Smooth muscle cell (in vitro differentiated cells): ENCODE results near the gene LENG8. TPM values are rescaled to one million over a fixed set of nuclear protein-coding genes. Genes with fewer than 3 reads are reported as not detected.

ENCODE experiments used
- DNase-seq: peaks from one replicate; lab custom pipeline; 2025; ENCODE audit not compliant: unreplicated experiment; lab: John Stamatoyannopoulos, UW
- H2AFZ ChIP-seq: fragments of 200-600 bp; sonication (generic); 2 replicates; pipeline ENCODE4 v1.6.0; 2016; ENCODE audit warnings: antibody characterized with exemption, low read depth, mild to moderate bottlenecking
- H3F3A ChIP-seq: fragments of 200-600 bp; sonication (generic); 2 replicates; pipeline ENCODE4 v1.6.0; 2017; ENCODE audit warnings: antibody characterized with exemption, low read depth
- H3K27ac ChIP-seq: fragments of 200-600 bp; sonication (generic); 2 replicates; pipeline ENCODE4 v1.5.1; 2016; ENCODE audit warnings: low read depth, mild to moderate bottlenecking
- H3K27me3 ChIP-seq: fragments of 200-600 bp; sonication (generic); 2 replicates; pipeline ENCODE4 v1.6.1; 2016; ENCODE audit warnings: low read depth, mild to moderate bottlenecking
- H3K36me3 ChIP-seq: fragments of 200-600 bp; sonication (generic); 2 replicates; pipeline ENCODE4 v1.5.1; 2016; ENCODE audit warnings: low read depth
- H3K4me1 ChIP-seq: fragments of 200-600 bp; sonication (generic); 2 replicates; pipeline ENCODE4 v1.5.1; 2016; ENCODE audit warnings: low read depth
- H3K4me2 ChIP-seq: fragments of 200-600 bp; sonication (generic); 2 replicates; pipeline ENCODE4 v1.6.0; 2016; ENCODE audit warnings: mild to moderate bottlenecking
- H3K4me3 ChIP-seq: fragments of 200-600 bp; sonication (generic); 2 replicates; pipeline ENCODE4 v1.5.1; 2016; ENCODE audit warnings: mild to moderate bottlenecking
- H3K79me2 ChIP-seq: fragments of 200-600 bp; sonication (generic); 2 replicates; pipeline ENCODE4 v1.6.0; 2016; ENCODE audit warnings: low read depth, mild to moderate bottlenecking
- H3K9ac ChIP-seq: fragments of 200-600 bp; sonication (generic); 2 replicates; pipeline ENCODE4 v1.6.0; 2016; ENCODE audit warnings: low read depth
- H3K9me3 ChIP-seq: fragments of 200-600 bp; sonication (generic); replicated peaks from 2 replicates; pipeline ENCODE4 v1.5.1; 2016; ENCODE audit warnings: low read depth
- H4K20me1 ChIP-seq: fragments of 200-600 bp; sonication (generic); 2 replicates; pipeline ENCODE4 v1.6.0; 2016; ENCODE audit warnings: low read depth
- CTCF ChIP-seq: fragments of 200-600 bp; sonication (generic); IDR thresholded peaks from 2 replicates; pipeline ENCODE4 v1.5.1; 2017; ENCODE audit warnings: borderline replicate concordance, mild to moderate bottlenecking, antibody characterized with exemption; ENCODE audit not compliant: insufficient read depth, poor library complexity, severe bottlenecking
- WGBS: methylation state at CpG from one replicate; pipeline ENCODE4 v1.1.7; 2016; ENCODE audit warnings: low lambda C conversion rate; 5-methylcytosine and 5-hydroxymethylcytosine counted together
- polyA plus RNA-seq: library from polyadenylated mRNA; unstranded; fragments of >200 nt; fragmentation: Nextera tagmentation; extraction: Ambion mirVana; gene quantifications from 2 replicates; pipeline ENCODE4 v1.2.1, GENCODE V29; 2016
- total RNA-seq: library from RNA; depleted of rRNA; stranded (reverse); fragments of >200 nt; gene quantifications from 2 replicates; pipeline ENCODE4 v1.2.3, GENCODE V29; 2014

The LENG8 gene
- total RNA-seq = 32.9 and 39.2 TPM in 2 replicates
- polyA plus RNA-seq = 27.6 and 60.1 TPM in 2 replicates

- H3K27me3 ChIP-seq = no peaks in the 10 kb centered on the region
- under 1% methylated on average over 75 of the region's 96 CpGs for WGBS
- peaks cover 68% of the 10 kb centered on the region for H3K79me2 ChIP-seq
- H3K4me2 ChIP-seq = peak within 1 kb of the TSS; percentile 95
- H3K9ac ChIP-seq = peak within 1 kb of the TSS; percentile 99
- DNase-seq = peak; percentile 97
- peaks cover 48% of the 10 kb centered on the region for H4K20me1 ChIP-seq
- no peak for TF ChIP-seq CTCF
- H3K4me3 ChIP-seq = peak within 1 kb of the TSS; percentile 80
- H3K27ac ChIP-seq = peak within 1 kb of the TSS; percentile 99
- H3K4me1 ChIP-seq = peaks cover 22% of the 10 kb centered on the region
- peaks cover 4% of the 10 kb centered on the region for H3K36me3 ChIP-seq
- H2AFZ ChIP-seq = peak within 1 kb of the TSS; percentile 40
- H3K9me3 ChIP-seq = no peaks in the 10 kb centered on the region
- no peaks in the 10 kb centered on the region for H3F3A ChIP-seq
These were observed at the start of gene LENG8 for GRCh38 chr19:54448774-54449700. Gene LENG8 (plus strand): TSS chr19:54449199. CDS start chr19:54451345, 2,146 bp downstream.

GRCh38 chr19:54400913-54401312 lies 48.1 kb upstream of the LENG8 start:
- H4K20me1 ChIP-seq = no peaks in the 10 kb centered on the region
- no peaks in the 10 kb centered on the region for H3K79me2 ChIP-seq
- 84% methylated on average over 6 of the region's 6 CpGs for WGBS
- H2AFZ ChIP-seq = no peak overlapping the region
- no peak overlapping the region for H3K27ac ChIP-seq
- DNase-seq = no peak
- no peaks in the 10 kb centered on the region for H3K27me3 ChIP-seq
- no peaks in the 10 kb centered on the region for H3K36me3 ChIP-seq
- no peak overlapping the region for H3K4me3 ChIP-seq
- H3K4me1 ChIP-seq = no peaks in the 10 kb centered on the region
- no peak overlapping the region for H3K9ac ChIP-seq
- no peaks in the 10 kb centered on the region for H3K9me3 ChIP-seq
- H3F3A ChIP-seq = no peaks in the 10 kb centered on the region
- TF ChIP-seq CTCF = no peak
- no peak overlapping the region for H3K4me2 ChIP-seq

GRCh38 chr19:54403054-54403453 lies 45.9 kb upstream of the LENG8 start:
- Histone ChIP-seq H4K20me1 (no peaks in the 10 kb centered on the region), H3K4me2 (no peak overlapping the region), H3K27me3 (no peaks in the 10 kb centered on the region), H3K9me3 (no peaks in the 10 kb centered on the region), H3K4me1 (no peaks in the 10 kb centered on the region), H3K9ac (no peak overlapping the region), H3F3A (no peaks in the 10 kb centered on the region), H3K27ac (no peak overlapping the region), H3K79me2 (no peaks in the 10 kb centered on the region), H3K4me3 (no peak overlapping the region), H3K36me3 (no peaks in the 10 kb centered on the region), H2AFZ (no peak overlapping the region)
- no peak for TF ChIP-seq CTCF
- DNase-seq = no peak
- 73% methylated on average over 8 of the region's 8 CpGs for WGBS

- Histone ChIP-seq H3K79me2 (no peaks in the 10 kb centered on the region), H3K4me1 (no peaks in the 10 kb centered on the region), H3K36me3 (no peaks in the 10 kb centered on the region), H3F3A (no peaks in the 10 kb centered on the region), H3K27me3 (peaks cover 3% of the 10 kb centered on the region), H3K4me2 (no peak overlapping the region), H3K4me3 (no peak overlapping the region), H2AFZ (no peak overlapping the region), H3K9ac (no peak overlapping the region), H4K20me1 (no peaks in the 10 kb centered on the region), H3K27ac (no peak overlapping the region), H3K9me3 (no peaks in the 10 kb centered on the region)
- no peak for DNase-seq
- TF ChIP-seq CTCF = no peak
These were observed 43.4 kb upstream of the LENG8 start for GRCh38 chr19:54405628-54406027.
